H1 (cell line): Measurements from ENCODE around the gene SPAG17. TPM values are rescaled to one million over a fixed set of nuclear protein-coding genes. Genes with fewer than 3 reads are reported as not detected.

Source experiments
- ASH2L ChIP-seq: fragments of 200-600, 300-600 bp; sonication (generic); IDR thresholded peaks from one replicate; pipeline ENCODE4 v1.7.1; 2017; ENCODE audit warnings: low read length
- GTF2F1 ChIP-seq: IDR thresholded peaks from 2 replicates; pipeline ENCODE4 v1.6.1; 2012; ENCODE audit warnings: low read depth, low read length, improper control_type of control experiment, borderline replicate concordance
- KDM5A ChIP-seq: fragments of 200-600 bp; IDR thresholded peaks from 2 replicates; pipeline ENCODE4 v1.7.1; 2012; ENCODE audit warnings: mild to moderate bottlenecking, low read length, inconsistent platforms, mixed read lengths
- PHF8 ChIP-seq: fragments of 200-600 bp; sonication (generic); conservative IDR thresholded peaks from 2 replicates; pipeline ENCODE4 v1.7.1; 2012; ENCODE audit warnings: low read depth, mild to moderate bottlenecking, inconsistent platforms, low read length, moderate library complexity
- POLR2A ChIP-seq, 2 experiments: IDR thresholded peaks; 1 replicate in 1 of 2; 2 replicates in 1 of 2; pipeline ENCODE4 v1.6.1; 2011; ENCODE audit warnings: low read depth in 2 of 2, low read length in 2 of 2, mild to moderate bottlenecking in 2 of 2; ENCODE audit errors: control extremely low read depth in 1 of 2
- RAD21 ChIP-seq, 2 experiments: IDR thresholded peaks in 1 of 2; conservative IDR thresholded peaks in 1 of 2; 2 replicates each; pipeline ENCODE4 v1.6.1; 2011; ENCODE audit warnings: low read depth in 2 of 2, low read length in 2 of 2, improper control_type of control experiment in 1 of 2, inconsistent platforms in 1 of 2, mild to moderate bottlenecking in 1 of 2, moderate library complexity in 1 of 2
- SIN3A ChIP-seq, 2 experiments: IDR thresholded peaks in 1 of 2; conservative IDR thresholded peaks in 1 of 2; 2 replicates each; pipeline ENCODE4 v1.6.1; 2011 to 2012; ENCODE audit warnings: low read length in 2 of 2, improper control_type of control experiment in 1 of 2, low read depth in 1 of 2, mild to moderate bottlenecking in 1 of 2
- SUZ12 ChIP-seq: fragments of 200-600 bp; sonication (generic); IDR thresholded peaks from 2 replicates; pipeline ENCODE4 v1.6.1; 2012; ENCODE audit warnings: mild to moderate bottlenecking, inconsistent platforms, low read length, moderate library complexity, mixed read lengths
- TAF1 ChIP-seq: IDR thresholded peaks from 2 replicates; pipeline ENCODE4 v1.6.1; 2011; ENCODE audit warnings: mild to moderate bottlenecking, low read depth, low read length
- polyA plus RNA-seq, 7 experiments: library from polyadenylated mRNA; depleted of rRNA in 3 of 7; stranded (reverse) in 5 of 7; unstranded in 2 of 7; fragments of >200 nt in 5 of 7; fragments of 200-250 nt in 2 of 7; gene quantifications; 1 replicate in 5 of 7; 2 replicates in 1 of 7; 4 replicates in 1 of 7; pipeline versions ENCODE4 v1.2.1 to v1.2.3, GENCODE V29; 2011 to 2013; ENCODE audit warnings: missing spikeins in 2 of 7, mixed read lengths in 2 of 7
- total RNA-seq: library from RNA; stranded (reverse); fragmentation: NEBNext Ultra II Directional; extraction: Animal tissue kit (Norgen Biotek cat#: 25700); gene quantifications from 2 replicates; pipeline ENCODE4 v1.2.1, GENCODE V29; 2021
- TF ChIP-seq, protein P1 (sequence below): fragments of 300-600 bp; sonication (generic); IDR thresholded peaks from 2 replicates; pipeline ENCODE4 v1.7.1; 2012; ENCODE audit warnings: low read length, moderate library complexity, mild to moderate bottlenecking, inconsistent platforms; ENCODE audit not compliant: insufficient replicate concordance

SPAG17 gene
- total and polyA plus RNA-seq, 2 of the 8 experiments (the other 6 are each of a cell fraction or from before 2014, with no cell fraction given), result 0.56 to 0.62 TPM

DNA sequence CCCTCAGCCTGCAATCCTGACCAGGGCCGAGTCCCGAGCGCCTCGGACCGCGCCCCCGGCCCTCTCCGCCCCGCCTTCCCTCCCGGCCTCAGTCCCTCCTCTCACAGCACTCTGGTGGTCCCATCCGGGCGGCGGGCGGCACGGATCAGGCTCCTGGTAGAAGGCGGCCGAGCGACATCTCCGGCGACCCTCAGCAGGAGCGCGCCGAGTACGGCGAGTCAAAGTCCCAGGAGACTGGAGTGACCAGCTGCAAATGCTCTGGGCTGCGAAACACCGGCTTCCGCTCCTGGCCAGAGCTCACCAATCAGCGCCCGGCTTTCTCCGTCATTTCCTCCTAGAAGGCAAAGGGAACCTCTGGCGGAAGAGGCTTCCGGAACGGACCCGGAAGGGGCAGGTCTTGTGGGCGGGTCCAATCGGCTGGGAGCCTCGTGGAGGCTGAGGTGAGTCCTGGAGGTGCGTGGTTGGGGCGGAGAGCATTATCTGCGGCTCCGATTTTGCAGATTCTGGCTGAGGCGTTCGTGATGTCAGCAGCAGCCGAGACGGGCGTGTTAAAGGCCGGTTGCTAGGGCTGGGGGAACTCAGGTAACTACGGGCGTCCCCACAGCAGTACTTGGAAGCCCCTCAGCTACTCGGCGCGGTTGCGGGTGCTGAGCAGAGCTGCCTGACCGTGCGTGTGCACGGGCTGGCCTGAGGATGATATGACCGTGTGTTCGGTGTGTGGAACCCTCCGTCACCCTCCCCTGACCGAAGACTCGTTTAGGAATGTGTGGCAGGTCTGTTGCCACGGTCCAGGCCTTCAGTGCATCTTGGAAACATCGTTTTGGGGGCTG, 255.5 kb downstream of the SPAG17 start, which contains the start of the genes GDAP2 and WDR3 (continued):
- TF ChIP-seq, protein P1, sequence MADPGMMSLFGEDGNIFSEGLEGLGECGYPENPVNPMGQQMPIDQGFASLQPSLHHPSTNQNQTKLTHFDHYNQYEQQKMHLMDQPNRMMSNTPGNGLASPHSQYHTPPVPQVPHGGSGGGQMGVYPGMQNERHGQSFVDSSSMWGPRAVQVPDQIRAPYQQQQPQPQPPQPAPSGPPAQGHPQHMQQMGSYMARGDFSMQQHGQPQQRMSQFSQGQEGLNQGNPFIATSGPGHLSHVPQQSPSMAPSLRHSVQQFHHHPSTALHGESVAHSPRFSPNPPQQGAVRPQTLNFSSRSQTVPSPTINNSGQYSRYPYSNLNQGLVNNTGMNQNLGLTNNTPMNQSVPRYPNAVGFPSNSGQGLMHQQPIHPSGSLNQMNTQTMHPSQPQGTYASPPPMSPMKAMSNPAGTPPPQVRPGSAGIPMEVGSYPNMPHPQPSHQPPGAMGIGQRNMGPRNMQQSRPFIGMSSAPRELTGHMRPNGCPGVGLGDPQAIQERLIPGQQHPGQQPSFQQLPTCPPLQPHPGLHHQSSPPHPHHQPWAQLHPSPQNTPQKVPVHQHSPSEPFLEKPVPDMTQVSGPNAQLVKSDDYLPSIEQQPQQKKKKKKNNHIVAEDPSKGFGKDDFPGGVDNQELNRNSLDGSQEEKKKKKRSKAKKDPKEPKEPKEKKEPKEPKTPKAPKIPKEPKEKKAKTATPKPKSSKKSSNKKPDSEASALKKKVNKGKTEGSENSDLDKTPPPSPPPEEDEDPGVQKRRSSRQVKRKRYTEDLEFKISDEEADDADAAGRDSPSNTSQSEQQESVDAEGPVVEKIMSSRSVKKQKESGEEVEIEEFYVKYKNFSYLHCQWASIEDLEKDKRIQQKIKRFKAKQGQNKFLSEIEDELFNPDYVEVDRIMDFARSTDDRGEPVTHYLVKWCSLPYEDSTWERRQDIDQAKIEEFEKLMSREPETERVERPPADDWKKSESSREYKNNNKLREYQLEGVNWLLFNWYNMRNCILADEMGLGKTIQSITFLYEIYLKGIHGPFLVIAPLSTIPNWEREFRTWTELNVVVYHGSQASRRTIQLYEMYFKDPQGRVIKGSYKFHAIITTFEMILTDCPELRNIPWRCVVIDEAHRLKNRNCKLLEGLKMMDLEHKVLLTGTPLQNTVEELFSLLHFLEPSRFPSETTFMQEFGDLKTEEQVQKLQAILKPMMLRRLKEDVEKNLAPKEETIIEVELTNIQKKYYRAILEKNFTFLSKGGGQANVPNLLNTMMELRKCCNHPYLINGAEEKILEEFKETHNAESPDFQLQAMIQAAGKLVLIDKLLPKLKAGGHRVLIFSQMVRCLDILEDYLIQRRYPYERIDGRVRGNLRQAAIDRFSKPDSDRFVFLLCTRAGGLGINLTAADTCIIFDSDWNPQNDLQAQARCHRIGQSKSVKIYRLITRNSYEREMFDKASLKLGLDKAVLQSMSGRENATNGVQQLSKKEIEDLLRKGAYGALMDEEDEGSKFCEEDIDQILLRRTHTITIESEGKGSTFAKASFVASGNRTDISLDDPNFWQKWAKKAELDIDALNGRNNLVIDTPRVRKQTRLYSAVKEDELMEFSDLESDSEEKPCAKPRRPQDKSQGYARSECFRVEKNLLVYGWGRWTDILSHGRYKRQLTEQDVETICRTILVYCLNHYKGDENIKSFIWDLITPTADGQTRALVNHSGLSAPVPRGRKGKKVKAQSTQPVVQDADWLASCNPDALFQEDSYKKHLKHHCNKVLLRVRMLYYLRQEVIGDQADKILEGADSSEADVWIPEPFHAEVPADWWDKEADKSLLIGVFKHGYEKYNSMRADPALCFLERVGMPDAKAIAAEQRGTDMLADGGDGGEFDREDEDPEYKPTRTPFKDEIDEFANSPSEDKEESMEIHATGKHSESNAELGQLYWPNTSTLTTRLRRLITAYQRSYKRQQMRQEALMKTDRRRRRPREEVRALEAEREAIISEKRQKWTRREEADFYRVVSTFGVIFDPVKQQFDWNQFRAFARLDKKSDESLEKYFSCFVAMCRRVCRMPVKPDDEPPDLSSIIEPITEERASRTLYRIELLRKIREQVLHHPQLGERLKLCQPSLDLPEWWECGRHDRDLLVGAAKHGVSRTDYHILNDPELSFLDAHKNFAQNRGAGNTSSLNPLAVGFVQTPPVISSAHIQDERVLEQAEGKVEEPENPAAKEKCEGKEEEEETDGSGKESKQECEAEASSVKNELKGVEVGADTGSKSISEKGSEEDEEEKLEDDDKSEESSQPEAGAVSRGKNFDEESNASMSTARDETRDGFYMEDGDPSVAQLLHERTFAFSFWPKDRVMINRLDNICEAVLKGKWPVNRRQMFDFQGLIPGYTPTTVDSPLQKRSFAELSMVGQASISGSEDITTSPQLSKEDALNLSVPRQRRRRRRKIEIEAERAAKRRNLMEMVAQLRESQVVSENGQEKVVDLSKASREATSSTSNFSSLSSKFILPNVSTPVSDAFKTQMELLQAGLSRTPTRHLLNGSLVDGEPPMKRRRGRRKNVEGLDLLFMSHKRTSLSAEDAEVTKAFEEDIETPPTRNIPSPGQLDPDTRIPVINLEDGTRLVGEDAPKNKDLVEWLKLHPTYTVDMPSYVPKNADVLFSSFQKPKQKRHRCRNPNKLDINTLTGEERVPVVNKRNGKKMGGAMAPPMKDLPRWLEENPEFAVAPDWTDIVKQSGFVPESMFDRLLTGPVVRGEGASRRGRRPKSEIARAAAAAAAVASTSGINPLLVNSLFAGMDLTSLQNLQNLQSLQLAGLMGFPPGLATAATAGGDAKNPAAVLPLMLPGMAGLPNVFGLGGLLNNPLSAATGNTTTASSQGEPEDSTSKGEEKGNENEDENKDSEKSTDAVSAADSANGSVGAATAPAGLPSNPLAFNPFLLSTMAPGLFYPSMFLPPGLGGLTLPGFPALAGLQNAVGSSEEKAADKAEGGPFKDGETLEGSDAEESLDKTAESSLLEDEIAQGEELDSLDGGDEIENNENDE, result no peak
- TF ChIP-seq POLR2A (IDR thresholded peaks at IDR 0.05; ENCODE audit: control extremely low read depth in 1 of 2, low read depth in 2 of 2, low read length in 2 of 2), result peak in 1 of 2 experiments; percentile 56; a peak in 1 of 3 replicates
- TF ChIP-seq SUZ12, result no peak
- TF ChIP-seq RAD21 (IDR thresholded peaks at IDR 0.05 in 1 of 2, conservative IDR thresholded peaks at IDR 0.05 in 1 of 2; ENCODE audit: low read depth in 2 of 2, low read length in 2 of 2), result no peak
- TF ChIP-seq GTF2F1, result no peak
- TF ChIP-seq ASH2L, result no peak
- peak; percentile 76 for TF ChIP-seq PHF8
- TF ChIP-seq SIN3A (conservative IDR thresholded peaks at IDR 0.05 in 1 of 2, IDR thresholded peaks at IDR 0.05 in 1 of 2; ENCODE audit: low read depth in 1 of 2, low read length in 2 of 2), result peak; percentile 45 to 69; a peak in 2 of 4 replicates
- TF ChIP-seq TAF1, result peak; percentile 82
- no peak for TF ChIP-seq KDM5A
